ENCODE data around the gene GMPR2. TPM values are rescaled to one million over a fixed set of nuclear protein-coding genes. Genes with fewer than 3 reads are reported as not detected.

GMPR2 gene
- total and polyA plus RNA-seq, 2 of the 13 experiments (the other 11 are each of a cell fraction or from before 2014, with no cell fraction given), result 210 to 273 TPM

- TF ChIP-seq PITX1 (CRISPR knock-in tag; IDR thresholded peaks at IDR 0.05) (0 out of 2 replicates have a peak, but pooled peaks have one; percentile 17), NFYC (CRISPR knock-in tag; IDR thresholded peaks at IDR 0.05) (no peak), RAD51 (IDR thresholded peaks at IDR 0.05; ENCODE audit: borderline replicate concordance) (0 out of 2 replicates have a peak, but pooled peaks have one; percentile 16), DPF2 (CRISPR knock-in tag; IDR thresholded peaks at IDR 0.05; ENCODE audit: borderline replicate concordance, low read depth) (no peak), SAFB2 (CRISPR knock-in tag; IDR thresholded peaks at IDR 0.05; ENCODE audit: borderline replicate concordance, low read depth) (0 out of 2 replicates have a peak, but pooled peaks have one; percentile 3), TCF12 (IDR thresholded peaks at IDR 0.05) (no peak), TCF12 (CRISPR knock-in tag; IDR thresholded peaks at IDR 0.05) (0 out of 2 replicates have a peak, but pooled peaks have one; percentile 34), CBFB (CRISPR knock-in tag; IDR thresholded peaks at IDR 0.05) (0 out of 2 replicates have a peak, but pooled peaks have one; percentile 18), NONO (IDR thresholded peaks at IDR 0.05) (no peak), NONO (CRISPR knock-in tag; conservative IDR thresholded peaks at IDR 0.05) (0 out of 2 replicates have a peak, but pooled peaks have one; percentile 23), ZNF512B (CRISPR knock-in tag; IDR thresholded peaks at IDR 0.05; ENCODE audit: borderline replicate concordance) (peak; percentile 54; the same call in 1 of the 2 replicates), ZNF776 (CRISPR knock-in tag; IDR thresholded peaks at IDR 0.05) (0 out of 2 replicates have a peak, but pooled peaks have one; percentile 20), TAF15 (IDR thresholded peaks at IDR 0.05; ENCODE audit: low read depth, low read length, poor library complexity, severe bottlenecking) (no peak), ZNF768 (CRISPR knock-in tag; IDR thresholded peaks at IDR 0.05) (peak; percentile 43; the same call in 1 of the 2 replicates), STAT5B (CRISPR knock-in tag; IDR thresholded peaks at IDR 0.05) (no peak), UBTF (CRISPR knock-in tag; IDR thresholded peaks at IDR 0.05) (0 out of 2 replicates have a peak, but pooled peaks have one; percentile 16), MED8 (CRISPR knock-in tag; IDR thresholded peaks at IDR 0.05; ENCODE audit: insufficient replicate concordance) (peak; percentile 43), ZNF274 (CRISPR knock-in tag; IDR thresholded peaks at IDR 0.05) (0 out of 2 replicates have a peak, but pooled peaks have one; percentile 11)
Observed at GRCh38 chr14:24206260-24207103, 26.2 kb upstream of the GMPR2 start (continued).
